Stimulated activated CD4-positive, alpha-beta T cell treated with anti-CD3 and anti-CD28 coated beads, Interleukin-2, amount 100 ng/mL, for 4 hours (primary cell): Measurements from ENCODE around the gene ACER3.
"Not testable (repeated sequence)": the region's sequence is repeated elsewhere in the genome, so short reads cannot be mapped to it uniquely, and the experiment has no call there.

Experiments used
- DNase-seq: peaks from one replicate; pipeline ENCODE4 v3.0.0-alpha.2; 2020; ENCODE audit warnings: low read depth

Gene ACER3

DNA sequence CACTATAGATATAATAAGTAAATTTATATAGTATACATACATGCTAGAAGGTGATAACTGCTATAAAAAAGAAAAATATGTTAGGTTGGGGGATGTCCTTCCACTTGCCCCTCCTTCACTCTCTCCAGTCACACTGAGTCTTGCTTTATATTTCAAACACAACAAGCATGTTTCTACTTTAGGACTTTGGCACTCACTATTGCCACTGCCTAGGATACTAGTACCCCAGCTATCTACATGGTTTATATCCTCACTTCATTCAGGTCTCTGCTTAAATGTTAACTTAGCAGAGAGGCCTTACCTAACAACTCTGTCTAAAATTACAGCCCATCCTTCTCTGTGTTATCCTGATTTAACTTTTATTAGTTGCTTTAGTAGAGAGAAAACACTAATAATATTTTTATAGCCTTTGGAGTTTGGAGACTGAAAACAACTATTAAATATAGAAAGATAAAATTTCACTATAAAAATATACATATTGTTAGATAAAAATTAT is 134.4 kb downstream of the ACER3 start:
- no peak for DNase-seq

DNA sequence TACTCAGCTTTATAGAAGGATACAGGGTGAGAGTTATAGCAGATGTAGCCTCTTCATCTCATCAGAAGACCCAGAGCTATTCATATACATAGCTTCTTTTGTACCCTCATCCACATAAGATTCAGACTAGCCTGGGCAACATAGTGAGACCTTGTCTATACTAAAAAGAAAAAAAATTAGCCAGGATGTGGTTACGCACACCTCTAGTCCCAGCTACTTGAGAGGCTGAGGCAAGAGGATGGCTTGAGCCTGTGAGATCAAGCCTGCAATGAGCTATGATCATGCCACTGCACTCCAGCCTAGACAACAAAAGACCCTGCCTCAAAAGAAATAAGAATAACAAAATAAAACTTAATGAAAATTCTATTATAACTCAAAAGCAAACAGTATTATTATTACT is 136.8 kb downstream of the ACER3 start:
- no peak for DNase-seq

DNA sequence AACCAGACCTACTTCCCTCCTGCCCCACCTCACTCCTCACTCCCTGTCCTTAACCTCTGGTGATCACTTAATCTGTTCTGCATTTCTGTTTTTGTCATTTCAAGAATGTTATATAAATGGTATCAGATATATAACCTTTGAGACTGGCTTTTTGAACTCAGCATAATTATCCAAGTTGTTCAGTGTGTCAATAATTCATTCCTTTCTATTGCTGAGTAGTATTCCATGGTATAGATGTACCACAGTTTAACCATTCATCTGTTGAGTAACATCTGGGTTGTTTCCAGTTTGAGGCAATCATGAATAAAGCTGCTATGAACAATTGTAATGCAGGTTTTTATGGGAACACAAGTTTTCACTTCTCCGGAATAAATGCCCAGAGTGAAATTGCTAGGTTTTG is 138.9 kb downstream of the ACER3 start:
- no peak for DNase-seq

DNA sequence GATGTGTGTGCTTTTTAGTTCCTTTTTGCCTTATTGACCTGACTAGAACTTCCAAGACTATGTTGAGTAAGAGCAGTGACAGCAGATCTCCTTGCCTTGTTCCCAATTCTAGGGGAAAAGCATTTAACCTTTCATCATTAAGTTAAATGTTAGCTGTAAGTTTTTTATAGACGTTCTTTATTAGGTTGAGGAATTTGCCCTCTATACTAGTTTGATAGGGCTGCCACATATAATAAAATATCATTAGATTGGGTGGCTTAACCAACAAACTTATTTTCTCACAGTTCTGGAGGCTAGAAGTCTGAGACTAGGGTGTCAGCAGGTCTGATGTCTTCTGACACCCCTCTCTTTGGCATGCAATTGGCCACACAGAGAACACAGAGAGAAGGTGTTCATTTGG is 140.9 kb downstream of the ACER3 start:
- no peak for DNase-seq

DNA sequence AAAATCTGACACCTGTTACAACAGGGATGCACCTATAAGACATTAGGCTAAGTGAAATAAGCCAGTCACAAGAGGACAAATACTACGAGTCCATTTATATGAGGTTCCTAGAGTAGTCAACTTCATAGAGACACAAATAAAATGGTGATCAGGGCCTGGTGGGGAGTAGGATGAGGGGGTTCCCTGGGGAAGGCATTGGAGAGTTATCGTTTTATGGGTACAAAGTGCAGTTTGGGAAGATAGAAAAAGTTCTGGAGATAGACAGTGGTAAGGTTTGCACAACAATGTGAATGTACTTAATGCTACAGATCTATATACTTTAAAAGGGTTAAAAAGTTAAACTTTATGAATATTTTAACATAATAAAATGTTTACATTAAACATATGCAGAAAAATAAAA is 142.1 kb downstream of the ACER3 start:
- no peak for DNase-seq

DNA sequence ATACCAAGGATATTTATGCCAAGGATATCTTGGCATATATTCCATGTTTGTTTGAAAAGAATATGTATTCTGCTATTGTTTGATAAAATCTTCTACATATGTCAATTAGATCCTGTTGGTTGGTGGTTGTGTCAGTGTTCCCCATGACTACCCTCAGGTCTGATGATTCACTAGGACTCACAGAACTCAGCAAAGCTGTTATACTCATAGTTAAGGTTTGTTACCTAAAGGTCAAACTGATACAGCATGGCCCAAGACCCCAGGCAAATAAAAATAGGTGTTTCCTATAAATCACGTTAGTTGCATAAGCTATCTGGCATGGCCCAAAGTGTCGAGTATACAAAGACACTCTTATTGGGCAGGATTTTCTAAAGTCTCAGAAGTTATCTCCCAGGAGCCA is 143.2 kb downstream of the ACER3 start:
- no peak for DNase-seq

DNA sequence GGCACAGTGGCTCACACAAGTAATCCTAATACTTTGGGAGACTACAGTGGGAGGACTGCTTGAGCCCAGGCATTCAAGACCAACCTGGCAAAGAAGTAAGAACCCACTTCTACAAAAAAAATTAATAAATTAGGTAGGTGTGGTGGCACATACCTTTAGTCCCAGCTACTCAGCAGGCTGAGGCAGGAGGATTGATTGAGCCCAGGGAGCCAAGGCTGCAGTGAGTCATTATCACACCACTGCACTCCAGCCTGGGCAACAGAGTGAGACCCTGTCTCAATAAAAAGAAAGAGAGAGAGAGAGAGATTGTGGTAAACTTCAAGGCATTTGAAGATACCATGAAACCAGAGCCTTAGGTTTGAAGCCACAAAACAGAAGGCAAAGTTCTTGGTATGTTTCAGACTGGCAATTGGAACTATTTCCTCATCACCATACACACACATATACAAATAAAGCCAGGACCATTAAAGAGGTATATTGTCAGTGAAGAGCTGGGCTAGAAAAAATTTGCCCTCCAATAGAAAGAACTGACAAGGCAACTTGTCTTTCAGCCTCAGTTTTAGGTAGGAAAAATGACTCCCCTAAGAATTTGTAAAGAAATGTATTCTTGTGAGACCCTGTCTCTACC is 148.9 kb downstream of the ACER3 start:
- DNase-seq = no peak

DNA sequence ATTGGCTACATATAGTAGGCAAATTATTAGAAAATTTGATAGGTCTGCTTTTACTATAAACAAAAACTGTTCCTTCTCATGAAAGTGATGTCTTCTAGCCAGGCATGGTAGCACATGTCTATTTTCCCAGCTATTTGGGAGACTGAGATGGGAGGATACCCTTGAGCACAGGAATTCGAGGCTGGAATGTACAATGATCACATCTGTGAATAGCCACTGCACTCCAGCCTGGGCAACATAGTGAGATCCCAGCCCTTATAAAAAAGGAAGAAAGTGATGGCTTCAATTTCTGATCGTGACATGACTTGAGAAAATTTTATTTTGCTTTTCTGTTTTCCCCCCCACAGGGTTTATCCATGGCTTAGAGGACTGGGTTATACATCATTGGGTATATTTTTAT is 154.0 kb downstream of the ACER3 start:
- DNase-seq = no peak

DNA sequence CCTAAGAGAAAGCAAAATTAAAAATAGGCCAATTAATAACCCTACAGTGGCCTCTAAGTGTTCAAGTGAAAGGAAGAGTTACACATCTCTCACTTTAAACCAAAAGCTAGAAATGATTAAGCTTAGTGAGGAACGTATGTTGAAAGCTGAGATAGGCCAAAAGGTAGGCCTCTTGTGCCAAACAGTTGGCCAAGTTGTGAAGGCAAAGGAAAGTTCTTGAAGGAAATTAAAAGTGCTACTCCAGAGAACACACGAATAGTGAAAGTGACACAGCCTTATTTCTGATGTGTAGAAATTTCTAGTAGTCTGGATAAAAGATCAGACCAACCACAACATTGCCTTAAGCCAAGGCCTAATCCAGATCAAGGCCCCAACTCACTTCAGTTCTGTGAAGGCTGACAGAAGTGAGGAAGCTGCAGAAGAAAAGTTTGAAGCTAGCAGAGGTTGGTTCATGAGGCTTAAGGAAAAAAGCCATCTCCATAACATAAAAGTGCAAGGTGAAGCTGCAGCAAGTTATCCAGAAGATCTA is 157.7 kb downstream of the ACER3 start:
- DNase-seq = not testable (repeated sequence)

DNA sequence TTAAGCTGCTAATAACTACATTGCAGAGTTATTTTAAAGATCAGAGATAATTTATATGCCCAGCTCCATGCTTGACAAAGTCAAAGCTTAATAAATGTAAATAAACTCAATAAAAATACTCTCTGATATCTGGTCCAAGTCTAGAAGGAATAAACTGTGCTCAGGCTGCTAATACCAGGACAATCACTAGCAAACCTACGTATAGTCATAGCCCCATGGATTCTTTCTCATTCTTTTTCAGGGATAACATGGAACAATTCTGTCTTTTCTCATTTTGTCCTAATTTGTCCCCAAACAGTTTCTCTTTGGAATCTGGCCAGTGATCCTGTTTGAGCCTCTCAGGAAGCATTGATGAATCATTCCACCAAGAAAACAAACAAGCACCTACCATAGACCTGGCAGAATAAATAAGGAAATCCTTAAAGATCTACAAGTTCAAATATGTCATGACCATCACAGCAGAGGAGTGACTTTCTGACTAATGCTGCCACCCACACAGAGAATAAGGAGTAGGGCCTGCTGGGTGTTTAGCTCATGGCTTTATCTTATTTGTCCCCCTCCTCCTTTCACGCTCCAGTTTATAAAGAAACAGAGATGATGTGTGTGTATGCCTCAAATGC is 159.4 kb downstream of the ACER3 start:
- no peak for DNase-seq

DNA sequence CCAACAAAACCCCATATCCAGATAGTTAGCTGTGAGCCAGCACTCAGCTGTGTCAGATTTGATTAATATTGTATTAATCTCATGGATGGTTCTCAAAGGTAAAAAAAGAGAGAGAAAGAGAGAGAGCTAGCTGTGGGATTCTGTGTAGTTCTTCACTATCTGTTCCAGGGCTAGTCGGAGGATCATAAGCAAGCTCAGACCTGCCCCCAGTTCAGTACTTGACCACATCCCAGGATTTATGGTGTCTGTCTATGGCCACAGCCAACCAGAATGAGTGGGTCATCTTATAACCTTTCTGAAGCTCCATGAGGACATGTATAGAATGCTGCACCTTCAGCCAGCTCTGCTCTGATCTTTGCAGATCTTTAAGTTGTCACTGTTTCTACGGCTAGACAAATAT is 160.0 kb downstream of the ACER3 start:
- no peak for DNase-seq

DNA sequence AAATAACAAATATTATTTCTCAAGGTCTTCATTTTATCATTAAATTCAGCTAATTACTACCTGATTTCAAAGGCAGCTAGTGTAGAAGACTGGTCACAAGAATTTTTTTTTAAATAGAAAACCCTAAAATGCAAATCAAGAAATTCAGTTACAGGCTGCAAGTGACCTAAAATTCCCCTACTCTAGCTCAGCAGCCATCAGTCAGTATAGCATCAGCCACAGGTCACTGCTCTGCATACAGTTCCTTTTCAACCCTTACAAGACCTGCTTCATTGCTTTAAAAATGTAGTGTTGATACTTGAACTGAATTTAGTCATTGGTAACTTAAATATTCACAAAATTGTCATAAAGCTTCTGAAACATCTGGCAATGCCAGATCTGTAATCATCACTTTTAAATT is 164.0 kb downstream of the ACER3 start:
- DNase-seq = no peak

DNA sequence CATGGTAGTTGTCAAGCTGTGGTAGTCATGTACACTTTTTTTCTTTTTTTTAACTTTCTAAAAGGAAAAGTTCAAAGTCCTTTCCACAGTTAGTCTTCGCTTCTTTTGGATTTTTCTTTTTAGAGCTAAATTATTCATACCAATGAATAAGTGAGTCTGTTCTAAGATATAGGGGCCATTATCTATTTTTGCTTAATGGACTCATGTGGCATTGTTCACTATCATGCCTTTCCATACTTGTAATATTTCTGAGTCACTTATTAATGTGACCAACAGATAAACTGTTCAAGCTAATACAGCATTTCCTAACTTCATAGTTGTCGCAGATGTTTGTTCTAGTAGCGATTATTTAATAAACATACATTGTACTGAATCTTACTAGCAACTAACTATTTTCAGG is 165.5 kb downstream of the ACER3 start:
- DNase-seq = no peak

DNA sequence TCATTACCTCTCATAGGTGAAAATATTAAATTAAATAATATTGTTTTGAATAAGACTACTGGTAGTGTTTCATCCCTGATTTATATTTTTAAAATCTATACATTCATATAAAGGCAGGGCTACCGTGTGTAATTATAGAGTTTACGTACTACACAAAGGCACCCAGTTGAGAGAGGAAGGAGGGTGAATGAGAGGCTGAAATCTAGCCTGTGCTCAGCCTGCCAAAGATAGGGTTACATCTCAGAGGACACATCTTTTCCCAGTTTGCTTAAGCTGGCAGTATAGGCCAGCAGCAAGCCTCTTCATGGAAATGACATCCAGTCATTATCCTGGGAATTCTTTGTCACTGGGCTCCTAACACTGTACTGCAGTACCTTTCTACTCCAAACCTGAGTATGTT is 166.0 kb downstream of the ACER3 start:
- no peak for DNase-seq

DNA sequence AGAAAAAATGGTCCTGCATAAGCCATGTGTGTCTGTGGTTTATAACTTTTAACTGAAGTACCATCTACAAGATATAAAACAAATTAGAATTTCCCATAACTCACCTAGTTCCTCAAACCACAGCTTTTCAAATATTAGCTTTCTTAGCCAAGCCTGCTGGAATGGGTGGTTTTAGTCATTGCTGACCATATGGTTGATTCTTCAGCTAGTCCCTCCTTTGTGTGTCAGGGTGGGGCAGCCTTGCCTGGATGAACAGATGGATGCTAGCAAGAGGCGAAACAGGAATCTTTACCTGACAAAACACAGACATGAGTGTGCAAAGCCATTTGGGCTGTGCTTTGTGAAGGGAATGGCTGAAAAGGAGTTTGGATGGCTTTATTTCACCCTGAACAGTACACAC is 166.6 kb downstream of the ACER3 start:
- no peak for DNase-seq

DNA sequence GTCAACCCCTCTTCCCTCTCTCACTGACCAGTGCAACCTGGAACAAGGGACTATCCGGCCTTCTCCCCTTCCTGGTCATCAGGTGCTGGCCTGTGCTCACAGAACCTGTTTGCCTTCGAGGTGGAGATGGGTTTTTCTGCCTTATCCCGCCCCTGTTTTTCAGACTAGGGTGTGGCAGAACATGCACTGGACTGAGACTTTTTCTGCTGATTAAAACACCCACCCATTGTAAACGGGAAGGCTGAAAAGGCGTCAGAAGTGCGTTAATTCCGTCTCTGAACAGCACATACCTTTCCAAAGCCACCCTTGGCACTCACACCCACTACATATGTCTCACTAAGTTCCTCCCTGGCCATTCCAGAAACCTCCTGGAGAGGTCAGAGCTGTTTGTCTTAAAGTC is 169.1 kb downstream of the ACER3 start:
- DNase-seq = no peak

DNA sequence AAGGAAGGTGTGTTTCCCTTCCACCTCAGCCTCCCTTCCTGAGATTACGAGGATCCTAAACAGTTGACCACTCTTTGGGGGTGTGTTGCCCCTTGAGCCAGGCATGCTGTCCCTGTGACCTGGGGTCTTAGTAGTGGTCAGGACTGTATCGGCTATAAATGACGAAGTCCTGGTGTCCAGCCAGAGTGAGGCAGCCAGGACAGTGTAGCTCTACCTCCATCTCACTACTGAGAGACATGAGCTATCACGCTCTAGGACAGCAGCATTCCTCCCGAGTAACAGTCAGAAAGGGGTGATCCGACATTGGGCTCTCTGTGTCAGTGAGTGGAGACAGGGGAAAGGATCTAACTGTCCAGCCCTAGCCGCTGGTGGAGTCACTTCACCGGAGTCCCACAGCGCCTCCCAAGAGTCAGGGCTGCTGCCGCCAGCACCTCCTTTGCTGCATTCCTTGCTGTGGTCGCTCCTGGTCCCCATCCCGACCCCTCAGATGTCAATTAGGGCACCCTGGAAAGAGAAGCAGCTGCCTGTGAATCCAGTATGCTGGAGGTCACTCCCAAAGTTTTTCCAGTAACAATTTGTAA is 170.2 kb downstream of the ACER3 start:
- DNase-seq = no peak

DNA sequence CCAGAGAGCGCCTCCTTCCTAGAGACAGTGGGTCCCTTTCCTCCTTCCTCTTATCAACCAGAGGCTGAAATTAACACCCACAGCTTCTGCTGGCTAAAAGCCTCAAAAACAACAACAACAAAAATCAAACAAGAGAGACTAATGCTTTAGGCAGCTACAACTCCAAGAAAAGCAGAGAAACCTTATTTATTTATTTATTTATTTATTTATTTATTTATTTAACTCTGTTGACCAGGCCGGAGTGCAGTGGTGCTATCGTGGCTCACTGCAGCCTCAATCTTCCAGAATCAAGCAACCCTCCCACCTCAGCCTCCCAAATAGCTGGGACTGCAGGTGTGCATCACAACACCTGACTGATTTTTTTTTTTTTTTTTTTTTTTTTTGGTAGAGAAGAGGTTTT is 170.9 kb downstream of the ACER3 start:
- DNase-seq = no peak

DNA sequence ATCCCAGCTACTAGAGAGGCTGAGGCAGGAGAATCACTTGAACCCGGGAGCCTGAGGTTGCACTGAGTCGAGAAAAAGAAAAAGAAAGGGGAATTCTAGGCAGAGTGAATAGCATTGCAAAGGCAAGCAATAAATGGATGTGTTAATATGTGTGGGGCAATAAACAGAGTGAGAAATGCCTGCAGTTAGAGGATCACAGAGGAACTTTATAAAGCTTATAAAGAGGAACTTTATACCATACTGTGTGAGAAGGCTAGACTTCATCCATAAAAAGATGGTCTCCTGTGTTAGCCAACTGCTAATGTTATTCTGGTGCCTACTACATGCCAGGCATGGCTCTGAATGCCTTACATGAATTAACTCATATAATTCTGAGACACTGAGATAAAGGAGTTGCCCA is 174.3 kb downstream of the ACER3 start:
- no peak for DNase-seq

DNA sequence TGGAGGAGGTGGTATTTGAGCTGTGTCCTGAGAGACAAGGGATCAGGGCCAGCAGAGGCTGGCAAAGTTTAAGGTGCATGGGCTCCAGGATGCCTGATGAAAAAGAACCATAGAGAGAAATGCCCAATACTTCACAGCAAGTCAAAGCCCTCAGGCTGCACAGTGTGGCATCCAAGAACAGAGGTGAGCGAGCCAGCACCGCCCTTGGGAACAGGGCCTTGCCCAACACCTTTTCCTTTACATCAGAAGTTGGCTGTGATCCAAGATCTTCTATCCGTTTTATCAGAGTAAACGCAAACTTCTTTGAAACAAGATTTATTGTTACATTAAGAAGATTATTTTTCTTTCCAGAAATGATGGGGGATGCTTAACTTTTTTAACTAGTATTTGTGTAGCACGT is 174.9 kb downstream of the ACER3 start:
- DNase-seq = no peak

DNA sequence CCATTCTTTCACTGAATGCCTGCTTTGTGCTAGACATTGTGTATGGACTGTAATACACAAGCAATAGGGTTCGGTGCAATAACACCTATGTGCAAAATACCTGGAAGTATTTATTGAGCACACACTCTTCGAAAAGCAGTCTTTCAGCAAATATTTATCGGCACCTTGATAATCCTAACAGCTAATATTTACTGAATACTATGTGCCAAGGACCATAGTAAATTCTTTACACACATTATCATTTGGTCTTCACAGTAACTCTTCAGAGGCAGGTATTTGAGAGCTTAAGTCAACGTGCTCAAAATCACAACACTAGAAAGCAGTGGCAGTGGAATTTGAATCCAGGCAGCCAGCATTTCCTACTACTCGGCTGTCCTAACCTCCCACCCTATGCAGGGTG is 175.7 kb downstream of the ACER3 start:
- DNase-seq = no peak

DNA sequence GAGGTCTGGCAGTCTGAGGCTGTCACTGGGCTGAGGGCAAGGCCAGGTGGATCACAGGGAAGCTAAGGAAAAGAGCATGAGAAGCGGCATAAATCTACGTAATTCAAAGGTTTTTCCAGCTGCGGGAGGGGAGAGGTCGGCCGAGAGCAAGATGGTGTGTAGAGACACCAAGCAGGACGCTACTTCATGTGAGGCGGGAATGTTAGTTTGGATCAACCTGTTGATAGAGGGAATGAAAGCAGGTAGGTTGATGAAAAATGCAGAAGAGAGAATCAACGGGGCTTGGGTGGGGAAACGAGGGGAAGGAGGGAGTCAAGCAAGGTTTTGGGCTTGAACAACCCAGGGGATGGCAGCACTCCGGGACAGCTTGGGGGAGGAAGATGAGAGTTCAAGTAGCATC is 176.3 kb downstream of the ACER3 start:
- DNase-seq = no peak

DNA sequence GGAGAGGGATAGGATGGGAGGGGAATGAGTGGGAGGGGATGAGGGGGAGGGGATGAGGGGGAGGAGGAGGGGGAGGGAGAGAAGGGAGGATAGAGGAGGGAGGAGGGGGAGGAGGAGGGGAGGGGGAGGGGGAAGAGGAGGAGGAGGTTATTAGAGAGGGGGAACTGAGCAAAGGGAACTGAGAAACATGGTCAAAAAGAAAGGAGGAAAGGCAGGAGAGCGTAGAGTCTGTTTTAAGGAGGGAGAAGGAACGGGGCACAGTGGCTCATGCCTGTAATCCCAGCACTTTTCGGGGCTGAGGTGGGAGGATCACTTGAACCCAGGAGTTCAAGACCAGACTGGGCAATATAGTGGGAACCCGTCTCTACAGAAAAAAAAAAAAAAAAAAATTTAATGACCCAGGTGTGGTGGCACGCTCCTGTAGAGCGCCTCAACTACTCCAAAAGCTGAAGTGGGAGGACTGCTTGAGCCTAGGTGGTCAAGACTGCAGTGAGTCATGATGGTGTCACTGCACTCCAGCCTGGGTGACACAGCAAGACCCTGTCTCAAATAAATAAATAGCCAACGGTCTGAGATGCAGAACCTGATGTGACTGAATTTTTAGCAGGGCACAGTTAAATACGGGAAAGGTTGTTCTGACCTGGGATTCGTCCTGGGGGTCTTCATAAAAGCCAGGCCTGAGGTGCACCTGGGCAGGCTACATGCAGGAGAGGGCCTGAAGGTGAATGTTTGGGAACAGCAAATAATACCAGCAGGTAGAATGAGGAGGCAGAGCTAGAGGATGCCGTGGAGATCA is 177.5 kb downstream of the ACER3 start:
- no peak for DNase-seq
